GM23338 (cell line): Measurements from ENCODE around the gene PDE6H. TPM values are rescaled to one million over a fixed set of nuclear protein-coding genes. Genes with fewer than 3 reads are reported as not detected.

Source experiments
- ATAC-seq: fragments of 200-7000 bp; cut with Tn5 transposase; 3 replicates; pipeline ENCODE4 v1.9.1; 2020
- DNase-seq: peaks from one replicate; pipeline ENCODE4 v3.0.0-alpha.2; 2015; ENCODE audit warnings: low spot score
- H2AFZ ChIP-seq: fragments of 200-600 bp; sonication (generic); 2 replicates; pipeline ENCODE4 v1.8.0; 2016; ENCODE audit warnings: antibody characterized with exemption, mild to moderate bottlenecking, moderate library complexity
- H3F3A ChIP-seq: fragments of 200-600 bp; sonication (generic); replicated peaks from 2 replicates; pipeline ENCODE4 v1.8.0; 2017; ENCODE audit warnings: antibody characterized with exemption, mixed run types, low read depth
- H3K27ac ChIP-seq: fragments of 200-600 bp; sonication (generic); 2 replicates; pipeline ENCODE4 v1.6.1; 2016; ENCODE audit warnings: low read depth
- H3K27me3 ChIP-seq: fragments of 200-600 bp; sonication (generic); 2 replicates; pipeline ENCODE4 v1.8.0; 2016; ENCODE audit warnings: mild to moderate bottlenecking, mixed run types, moderate library complexity; ENCODE audit not compliant: insufficient read depth
- H3K36me3 ChIP-seq: fragments of 200-600 bp; sonication (generic); 2 replicates; pipeline ENCODE4 v1.8.0; 2016; ENCODE audit warnings: mild to moderate bottlenecking; ENCODE audit not compliant: insufficient read depth
- H3K4me1 ChIP-seq: fragments of 200-600 bp; sonication (generic); 2 replicates; pipeline ENCODE4 v1.8.0; 2016; ENCODE audit warnings: mild to moderate bottlenecking, moderate library complexity; ENCODE audit not compliant: insufficient read depth
- H3K4me2 ChIP-seq: fragments of 200-600 bp; sonication (generic); 2 replicates; pipeline ENCODE4 v1.7.1; 2017; ENCODE audit warnings: mixed run types
- H3K4me3 ChIP-seq: fragments of 200-600 bp; sonication (generic); 2 replicates; pipeline ENCODE4 v1.6.1; 2016; ENCODE audit warnings: mixed run types
- H3K79me2 ChIP-seq: fragments of 200-600 bp; sonication (generic); replicated peaks from 2 replicates; pipeline ENCODE4 v1.8.0; 2017; ENCODE audit warnings: mild to moderate bottlenecking; ENCODE audit not compliant: insufficient read depth
- H3K9me2 ChIP-seq: fragments of 200-600 bp; sonication (generic); 2 replicates; pipeline ENCODE4 v1.8.0; 2017; ENCODE audit not compliant: insufficient read depth
- H4K20me1 ChIP-seq: fragments of 200-600 bp; sonication (generic); replicated peaks from 2 replicates; pipeline ENCODE4 v1.8.0; 2017; ENCODE audit warnings: mild to moderate bottlenecking; ENCODE audit not compliant: insufficient read depth
- H3K27ac Mint-ChIP-seq: 2 replicates; pipeline ENCODE4 v1.8.0; 2020; ENCODE audit warnings: inconsistent platforms, mild to moderate bottlenecking, moderate library complexity, mixed read lengths
- H3K27me3 Mint-ChIP-seq: 3 replicates; pipeline ENCODE4 v1.8.0; 2022; ENCODE audit warnings: low read depth, mild to moderate bottlenecking, moderate library complexity, mixed read lengths, inconsistent platforms; ENCODE audit not compliant: insufficient read depth, poor library complexity
- H3K36me3 Mint-ChIP-seq: 3 replicates; pipeline ENCODE4 v1.8.0; 2021; ENCODE audit warnings: low read depth, mild to moderate bottlenecking, inconsistent platforms, moderate library complexity, mixed read lengths
- H3K4me1 Mint-ChIP-seq: 3 replicates; pipeline ENCODE4 v1.8.0; 2020; ENCODE audit warnings: mild to moderate bottlenecking, inconsistent platforms, mixed read lengths
- H3K4me3 Mint-ChIP-seq: 3 replicates; pipeline ENCODE4 v1.8.0; 2021; ENCODE audit warnings: moderate library complexity, mild to moderate bottlenecking, inconsistent platforms, mixed read lengths
- H3K9me3 Mint-ChIP-seq: 3 replicates; pipeline ENCODE4 v1.8.0; 2020; ENCODE audit warnings: moderate library complexity, mild to moderate bottlenecking, inconsistent platforms, mixed read lengths
- CREB1 ChIP-seq: fragments of 250-450 bp; sonication (Bioruptor Pico); IDR thresholded peaks from 2 replicates; pipeline ENCODE4 v1.5.0; 2020; ENCODE audit warnings: low read depth, mild to moderate bottlenecking, moderate library complexity
- ETS1 ChIP-seq: IDR thresholded peaks from 2 replicates; pipeline ENCODE4 v1.6.1; 2016; ENCODE audit warnings: antibody characterized with exemption
- EZH2 ChIP-seq: fragments of 200-600 bp; sonication (generic); IDR thresholded peaks from one replicate; pipeline ENCODE4 v1.8.0; 2017; ENCODE audit warnings: antibody characterized with exemption, mild to moderate bottlenecking, low read depth; ENCODE audit not compliant: unreplicated experiment
- EZH2phosphoT487 ChIP-seq: fragments of 200-600 bp; sonication (generic); IDR thresholded peaks from one replicate; pipeline ENCODE4 v1.8.1; 2018; ENCODE audit warnings: antibody characterized with exemption; ENCODE audit not compliant: unreplicated experiment
- JUNB ChIP-seq: IDR thresholded peaks from one replicate; pipeline ENCODE4 v1.6.1; 2016; ENCODE audit warnings: antibody characterized with exemption; ENCODE audit not compliant: unreplicated experiment
- NANOG ChIP-seq: IDR thresholded peaks from 2 replicates; pipeline ENCODE4 v1.6.1; 2016; ENCODE audit warnings: antibody characterized with exemption, borderline replicate concordance
- POLR2AphosphoS5 ChIP-seq: IDR thresholded peaks from 2 replicates; pipeline ENCODE4 v1.6.1; 2016; ENCODE audit warnings: antibody characterized with exemption, low read depth
- STAT1 ChIP-seq: IDR thresholded peaks from one replicate; pipeline ENCODE4 v1.6.1; 2016; ENCODE audit warnings: antibody characterized with exemption; ENCODE audit not compliant: unreplicated experiment
- ZNF114 ChIP-seq: fragments of 250-450 bp; sonication (Bioruptor Pico); IDR thresholded peaks from 2 replicates; pipeline ENCODE4 v1.5.0; 2020; ENCODE audit warnings: mild to moderate bottlenecking, moderate library complexity
- ZNF331 ChIP-seq: fragments of 250-450 bp; sonication (Bioruptor Pico); IDR thresholded peaks from 2 replicates; pipeline ENCODE4 v1.5.0; 2020; ENCODE audit warnings: low read depth, mild to moderate bottlenecking, moderate library complexity
- polyA plus RNA-seq: library from polyadenylated mRNA; unstranded; fragments of >200 nt; fragmentation: Nextera tagmentation; extraction: Ambion mirVana; gene quantifications from 2 replicates; pipeline ENCODE4 v1.2.1, GENCODE V29; 2016
- total RNA-seq: library from RNA; depleted of rRNA; stranded (reverse); fragments of >200 nt; shearing (Covaris generic); gene quantifications from 2 replicates; pipeline ENCODE4 v1.2.3, GENCODE V29; 2014
- TF ChIP-seq, protein P1 (sequence below): IDR thresholded peaks from one replicate; pipeline ENCODE4 v1.6.1; 2018; ENCODE audit warnings: antibody characterized with exemption; ENCODE audit not compliant: unreplicated experiment
- TF ChIP-seq, protein P2 (sequence below), 2 experiments: fragments of 200-600 bp in 1 of 2; sonication (generic) in 1 of 2; conservative IDR thresholded peaks; 2 replicates each; pipeline versions ENCODE4 v1.5.1 to v1.6.1; 2016 to 2017; ENCODE audit warnings: antibody characterized with exemption in 2 of 2, low read depth in 2 of 2, mild to moderate bottlenecking in 2 of 2, moderate library complexity in 1 of 2
- TF ChIP-seq, protein P3 (sequence below): fragments of 250-450 bp; sonication (Bioruptor Pico); IDR thresholded peaks from 2 replicates; pipeline ENCODE4 v1.5.0; 2020; ENCODE audit warnings: mild to moderate bottlenecking, moderate library complexity

PDE6H gene
- total and polyA plus RNA-seq, 2 experiments from 2014 or later = not detected

DNA sequence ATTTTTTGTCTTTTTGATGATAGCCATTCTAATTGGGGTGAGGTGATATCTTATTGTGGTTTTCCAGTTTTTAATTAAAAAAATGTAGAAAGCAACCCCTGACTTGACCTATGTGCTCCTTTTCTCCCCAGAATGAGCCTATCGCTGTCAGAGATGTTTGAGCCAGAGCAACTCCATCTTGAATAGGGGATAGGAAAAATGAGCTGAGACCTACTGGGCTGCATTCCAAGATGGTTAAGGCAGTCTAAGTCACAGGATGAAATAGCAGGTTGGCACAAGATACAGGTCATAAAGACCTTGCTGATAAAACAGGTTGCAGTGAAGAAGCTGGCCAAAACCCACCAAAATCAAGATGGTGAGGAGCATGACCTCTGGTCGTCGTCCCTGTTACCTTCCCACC is 48.3 kb upstream of the PDE6H start:
- Histone ChIP-seq H3K27me3 (no peaks in the 10 kb centered on the region), H3K4me1 (peaks cover 9% of the 10 kb centered on the region; the same call in 1 of the 2 replicates), H3K9me2 (no peaks in the 10 kb centered on the region), H3K79me2 (no peaks in the 10 kb centered on the region), H3K4me3 (no peak overlapping the region), H3K4me2 (no peak overlapping the region), H3K36me3 (no peaks in the 10 kb centered on the region), H2AFZ (no peak overlapping the region), H3K27ac (no peak overlapping the region), H4K20me1 (no peaks in the 10 kb centered on the region), H3F3A (no peaks in the 10 kb centered on the region)
- Mint-ChIP-seq H3K27ac (no peak overlapping the region), H3K27me3 (peaks cover 6% of the 10 kb centered on the region), H3K4me3 (no peak overlapping the region), H3K36me3 (no peaks in the 10 kb centered on the region), H3K9me3 (no peaks in the 10 kb centered on the region), H3K4me1 (peaks cover 15% of the 10 kb centered on the region; the same call in 2 of the 3 replicates)
- TF ChIP-seq ZNF331 (CRISPR knock-in tag) = no peak
- no peak for TF ChIP-seq ETS1
- TF ChIP-seq, protein P1, sequence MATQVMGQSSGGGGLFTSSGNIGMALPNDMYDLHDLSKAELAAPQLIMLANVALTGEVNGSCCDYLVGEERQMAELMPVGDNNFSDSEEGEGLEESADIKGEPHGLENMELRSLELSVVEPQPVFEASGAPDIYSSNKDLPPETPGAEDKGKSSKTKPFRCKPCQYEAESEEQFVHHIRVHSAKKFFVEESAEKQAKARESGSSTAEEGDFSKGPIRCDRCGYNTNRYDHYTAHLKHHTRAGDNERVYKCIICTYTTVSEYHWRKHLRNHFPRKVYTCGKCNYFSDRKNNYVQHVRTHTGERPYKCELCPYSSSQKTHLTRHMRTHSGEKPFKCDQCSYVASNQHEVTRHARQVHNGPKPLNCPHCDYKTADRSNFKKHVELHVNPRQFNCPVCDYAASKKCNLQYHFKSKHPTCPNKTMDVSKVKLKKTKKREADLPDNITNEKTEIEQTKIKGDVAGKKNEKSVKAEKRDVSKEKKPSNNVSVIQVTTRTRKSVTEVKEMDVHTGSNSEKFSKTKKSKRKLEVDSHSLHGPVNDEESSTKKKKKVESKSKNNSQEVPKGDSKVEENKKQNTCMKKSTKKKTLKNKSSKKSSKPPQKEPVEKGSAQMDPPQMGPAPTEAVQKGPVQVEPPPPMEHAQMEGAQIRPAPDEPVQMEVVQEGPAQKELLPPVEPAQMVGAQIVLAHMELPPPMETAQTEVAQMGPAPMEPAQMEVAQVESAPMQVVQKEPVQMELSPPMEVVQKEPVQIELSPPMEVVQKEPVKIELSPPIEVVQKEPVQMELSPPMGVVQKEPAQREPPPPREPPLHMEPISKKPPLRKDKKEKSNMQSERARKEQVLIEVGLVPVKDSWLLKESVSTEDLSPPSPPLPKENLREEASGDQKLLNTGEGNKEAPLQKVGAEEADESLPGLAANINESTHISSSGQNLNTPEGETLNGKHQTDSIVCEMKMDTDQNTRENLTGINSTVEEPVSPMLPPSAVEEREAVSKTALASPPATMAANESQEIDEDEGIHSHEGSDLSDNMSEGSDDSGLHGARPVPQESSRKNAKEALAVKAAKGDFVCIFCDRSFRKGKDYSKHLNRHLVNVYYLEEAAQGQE = no peak
- TF ChIP-seq, protein P2, sequence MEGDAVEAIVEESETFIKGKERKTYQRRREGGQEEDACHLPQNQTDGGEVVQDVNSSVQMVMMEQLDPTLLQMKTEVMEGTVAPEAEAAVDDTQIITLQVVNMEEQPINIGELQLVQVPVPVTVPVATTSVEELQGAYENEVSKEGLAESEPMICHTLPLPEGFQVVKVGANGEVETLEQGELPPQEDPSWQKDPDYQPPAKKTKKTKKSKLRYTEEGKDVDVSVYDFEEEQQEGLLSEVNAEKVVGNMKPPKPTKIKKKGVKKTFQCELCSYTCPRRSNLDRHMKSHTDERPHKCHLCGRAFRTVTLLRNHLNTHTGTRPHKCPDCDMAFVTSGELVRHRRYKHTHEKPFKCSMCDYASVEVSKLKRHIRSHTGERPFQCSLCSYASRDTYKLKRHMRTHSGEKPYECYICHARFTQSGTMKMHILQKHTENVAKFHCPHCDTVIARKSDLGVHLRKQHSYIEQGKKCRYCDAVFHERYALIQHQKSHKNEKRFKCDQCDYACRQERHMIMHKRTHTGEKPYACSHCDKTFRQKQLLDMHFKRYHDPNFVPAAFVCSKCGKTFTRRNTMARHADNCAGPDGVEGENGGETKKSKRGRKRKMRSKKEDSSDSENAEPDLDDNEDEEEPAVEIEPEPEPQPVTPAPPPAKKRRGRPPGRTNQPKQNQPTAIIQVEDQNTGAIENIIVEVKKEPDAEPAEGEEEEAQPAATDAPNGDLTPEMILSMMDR (conservative IDR thresholded peaks at IDR 0.05; ENCODE audit: low read depth in 2 of 2) = no peak
- TF ChIP-seq JUNB = no peak
- no peak for TF ChIP-seq NANOG
- TF ChIP-seq EZH2phosphoT487 = no peak
- TF ChIP-seq EZH2 = no peak
- no peak for TF ChIP-seq POLR2AphosphoS5
- no peak for TF ChIP-seq CREB1 (CRISPR knock-in tag)
- TF ChIP-seq, protein P3, sequence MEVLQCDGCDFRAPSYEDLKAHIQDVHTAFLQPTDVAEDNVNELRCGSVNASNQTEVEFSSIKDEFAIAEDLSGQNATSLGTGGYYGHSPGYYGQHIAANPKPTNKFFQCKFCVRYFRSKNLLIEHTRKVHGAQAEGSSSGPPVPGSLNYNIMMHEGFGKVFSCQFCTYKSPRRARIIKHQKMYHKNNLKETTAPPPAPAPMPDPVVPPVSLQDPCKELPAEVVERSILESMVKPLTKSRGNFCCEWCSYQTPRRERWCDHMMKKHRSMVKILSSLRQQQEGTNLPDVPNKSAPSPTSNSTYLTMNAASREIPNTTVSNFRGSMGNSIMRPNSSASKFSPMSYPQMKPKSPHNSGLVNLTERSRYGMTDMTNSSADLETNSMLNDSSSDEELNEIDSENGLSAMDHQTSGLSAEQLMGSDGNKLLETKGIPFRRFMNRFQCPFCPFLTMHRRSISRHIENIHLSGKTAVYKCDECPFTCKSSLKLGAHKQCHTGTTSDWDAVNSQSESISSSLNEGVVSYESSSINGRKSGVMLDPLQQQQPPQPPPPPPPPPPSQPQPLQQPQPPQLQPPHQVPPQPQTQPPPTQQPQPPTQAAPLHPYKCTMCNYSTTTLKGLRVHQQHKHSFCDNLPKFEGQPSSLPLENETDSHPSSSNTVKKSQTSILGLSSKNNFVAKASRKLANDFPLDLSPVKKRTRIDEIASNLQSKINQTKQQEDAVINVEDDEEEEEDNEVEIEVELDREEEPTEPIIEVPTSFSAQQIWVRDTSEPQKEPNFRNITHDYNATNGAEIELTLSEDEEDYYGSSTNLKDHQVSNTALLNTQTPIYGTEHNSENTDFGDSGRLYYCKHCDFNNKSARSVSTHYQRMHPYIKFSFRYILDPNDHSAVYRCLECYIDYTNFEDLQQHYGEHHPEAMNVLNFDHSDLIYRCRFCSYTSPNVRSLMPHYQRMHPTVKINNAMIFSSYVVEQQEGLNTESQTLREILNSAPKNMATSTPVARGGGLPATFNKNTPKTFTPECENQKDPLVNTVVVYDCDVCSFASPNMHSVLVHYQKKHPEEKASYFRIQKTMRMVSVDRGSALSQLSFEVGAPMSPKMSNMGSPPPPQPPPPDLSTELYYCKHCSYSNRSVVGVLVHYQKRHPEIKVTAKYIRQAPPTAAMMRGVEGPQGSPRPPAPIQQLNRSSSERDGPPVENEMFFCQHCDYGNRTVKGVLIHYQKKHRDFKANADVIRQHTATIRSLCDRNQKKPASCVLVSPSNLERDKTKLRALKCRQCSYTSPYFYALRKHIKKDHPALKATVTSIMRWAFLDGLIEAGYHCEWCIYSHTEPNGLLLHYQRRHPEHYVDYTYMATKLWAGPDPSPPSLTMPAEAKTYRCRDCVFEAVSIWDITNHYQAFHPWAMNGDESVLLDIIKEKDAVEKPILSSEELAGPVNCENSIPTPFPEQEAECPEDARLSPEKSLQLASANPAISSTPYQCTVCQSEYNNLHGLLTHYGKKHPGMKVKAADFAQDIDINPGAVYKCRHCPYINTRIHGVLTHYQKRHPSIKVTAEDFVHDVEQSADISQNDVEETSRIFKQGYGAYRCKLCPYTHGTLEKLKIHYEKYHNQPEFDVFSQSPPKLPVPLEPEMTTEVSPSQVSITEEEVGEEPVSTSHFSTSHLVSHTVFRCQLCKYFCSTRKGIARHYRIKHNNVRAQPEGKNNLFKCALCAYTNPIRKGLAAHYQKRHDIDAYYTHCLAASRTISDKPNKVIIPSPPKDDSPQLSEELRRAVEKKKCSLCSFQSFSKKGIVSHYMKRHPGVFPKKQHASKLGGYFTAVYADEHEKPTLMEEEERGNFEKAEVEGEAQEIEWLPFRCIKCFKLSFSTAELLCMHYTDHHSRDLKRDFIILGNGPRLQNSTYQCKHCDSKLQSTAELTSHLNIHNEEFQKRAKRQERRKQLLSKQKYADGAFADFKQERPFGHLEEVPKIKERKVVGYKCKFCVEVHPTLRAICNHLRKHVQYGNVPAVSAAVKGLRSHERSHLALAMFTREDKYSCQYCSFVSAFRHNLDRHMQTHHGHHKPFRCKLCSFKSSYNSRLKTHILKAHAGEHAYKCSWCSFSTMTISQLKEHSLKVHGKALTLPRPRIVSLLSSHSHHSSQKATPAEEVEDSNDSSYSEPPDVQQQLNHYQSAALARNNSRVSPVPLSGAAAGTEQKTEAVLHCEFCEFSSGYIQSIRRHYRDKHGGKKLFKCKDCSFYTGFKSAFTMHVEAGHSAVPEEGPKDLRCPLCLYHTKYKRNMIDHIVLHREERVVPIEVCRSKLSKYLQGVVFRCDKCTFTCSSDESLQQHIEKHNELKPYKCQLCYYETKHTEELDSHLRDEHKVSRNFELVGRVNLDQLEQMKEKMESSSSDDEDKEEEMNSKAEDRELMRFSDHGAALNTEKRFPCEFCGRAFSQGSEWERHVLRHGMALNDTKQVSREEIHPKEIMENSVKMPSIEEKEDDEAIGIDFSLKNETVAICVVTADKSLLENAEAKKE (CRISPR knock-in tag) = no peak
- no peak for TF ChIP-seq ZNF114 (CRISPR knock-in tag)
- no peak for TF ChIP-seq STAT1
- ATAC-seq (no peak), DNase-seq (no peak)
